Activated CD8-positive, alpha-beta memory T cell treated with anti-CD3 and anti-CD28 coated beads, Interleukin-2, amount 50 U/mL, for 4 hours (primary cell): ENCODE data around the gene RIOX2.
"Not testable (repeated sequence)": the region's sequence is repeated elsewhere in the genome, so short reads cannot be mapped to it uniquely, and the experiment has no call there.

Experiments
- DNase-seq: peaks from one replicate; pipeline ENCODE4 v3.0.0-alpha.2; 2020

Gene RIOX2

GRCh38 chr3:97950360-97950759 lies 21.9 kb downstream of the RIOX2 start:
- no peak for DNase-seq

- no peak for DNase-seq
These were observed 22.5 kb downstream of the RIOX2 start for GRCh38 chr3:97949743-97950142.

DNA sequence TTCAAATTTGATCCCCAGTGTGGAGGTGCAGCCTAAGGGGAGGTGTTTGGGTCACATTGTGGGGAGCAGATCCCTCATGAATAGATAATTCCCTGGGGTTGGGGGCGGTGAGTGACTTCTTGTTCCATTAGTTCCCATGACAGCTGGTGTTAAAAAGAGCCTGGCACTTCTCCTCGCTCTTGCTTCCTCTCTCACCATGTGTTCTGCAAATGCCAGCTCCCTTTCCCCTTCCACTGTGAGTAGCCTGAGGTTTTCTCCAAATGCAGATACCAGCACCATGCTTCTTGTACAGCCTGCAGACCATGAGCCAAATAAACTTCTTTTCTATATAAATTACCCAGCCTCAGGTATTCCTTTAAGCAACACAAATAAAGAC lies 23.1 kb downstream of the RIOX2 start:
- no peak for DNase-seq

GRCh38 chr3:97948351-97949109 lies 23.7 kb downstream of the RIOX2 start:
- DNase-seq, result no peak

DNA sequence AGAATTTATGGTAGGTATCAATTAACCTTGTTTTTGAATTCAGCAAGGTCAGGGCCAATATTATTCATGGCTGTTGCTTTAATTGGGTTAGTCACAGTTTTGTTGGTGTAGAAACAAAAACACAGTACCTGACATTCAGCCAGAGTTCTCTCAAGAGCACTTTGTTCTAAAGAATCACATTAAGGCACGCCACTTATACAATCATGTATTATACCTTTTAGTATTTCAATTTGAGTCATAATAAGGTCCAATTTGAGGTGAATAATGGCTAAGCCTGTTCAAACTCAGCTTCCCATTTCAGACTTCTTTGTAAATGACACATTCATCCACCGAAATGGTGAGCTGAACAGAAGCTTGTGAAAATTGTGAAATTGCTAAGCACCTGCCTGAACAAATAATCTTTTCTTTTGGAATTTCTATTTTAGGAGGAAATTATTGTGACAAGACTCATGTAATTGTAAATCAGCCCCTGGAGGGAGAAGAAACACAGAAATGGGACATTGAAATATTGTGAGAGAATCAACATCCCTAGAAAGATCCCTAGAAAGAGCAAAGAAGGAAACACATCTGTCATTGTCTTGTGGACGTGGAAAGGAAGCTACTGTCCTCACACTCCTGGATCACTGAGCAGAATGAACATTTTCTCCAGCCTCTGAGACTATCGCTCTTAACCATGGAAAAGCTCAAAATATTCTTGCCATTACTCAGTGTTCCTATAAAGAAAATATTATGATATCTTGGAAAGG lies 29.3 kb downstream of the RIOX2 start:
- no peak for DNase-seq

DNA sequence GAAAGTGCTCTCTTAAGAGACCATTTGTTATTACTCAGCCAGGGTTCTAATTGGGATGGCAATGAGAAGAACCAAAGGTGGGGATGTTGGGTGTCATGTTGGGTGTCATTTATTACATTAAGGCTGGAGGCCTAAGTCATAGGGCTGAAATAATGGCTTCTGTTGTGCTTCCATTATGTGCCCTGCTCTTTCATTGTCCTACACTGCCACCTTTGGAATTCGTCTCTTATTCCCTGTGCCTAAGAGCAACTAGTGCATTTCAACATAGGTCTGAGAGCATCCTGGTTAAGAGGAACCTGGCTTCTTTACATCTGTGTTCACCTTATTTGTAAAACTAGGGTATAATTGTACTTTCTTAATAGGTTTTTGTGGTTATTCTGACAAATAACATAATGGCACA lies 32.2 kb downstream of the RIOX2 start:
- no peak for DNase-seq

GRCh38 chr3:97939401-97939800 lies 32.8 kb downstream of the RIOX2 start:
- DNase-seq, result no peak

DNA sequence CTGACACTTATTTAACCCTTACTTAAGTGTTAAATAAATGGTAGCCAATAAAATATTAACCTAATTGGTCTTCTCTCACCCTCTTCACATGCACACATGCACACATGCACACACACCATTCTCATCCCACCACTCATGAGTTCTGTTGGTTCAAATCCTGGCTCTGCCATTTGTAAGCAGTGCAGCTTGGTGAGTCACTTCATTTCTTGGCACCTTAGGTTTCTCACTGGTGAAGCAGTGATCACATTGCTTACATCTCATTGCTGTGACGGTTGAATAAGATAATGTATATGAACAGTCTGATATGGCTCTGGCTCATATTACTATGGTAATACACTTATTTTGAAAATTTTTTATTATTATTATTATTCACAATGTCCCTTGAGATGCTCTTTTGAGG lies 33.8 kb downstream of the RIOX2 start:
- DNase-seq, result no peak

DNA sequence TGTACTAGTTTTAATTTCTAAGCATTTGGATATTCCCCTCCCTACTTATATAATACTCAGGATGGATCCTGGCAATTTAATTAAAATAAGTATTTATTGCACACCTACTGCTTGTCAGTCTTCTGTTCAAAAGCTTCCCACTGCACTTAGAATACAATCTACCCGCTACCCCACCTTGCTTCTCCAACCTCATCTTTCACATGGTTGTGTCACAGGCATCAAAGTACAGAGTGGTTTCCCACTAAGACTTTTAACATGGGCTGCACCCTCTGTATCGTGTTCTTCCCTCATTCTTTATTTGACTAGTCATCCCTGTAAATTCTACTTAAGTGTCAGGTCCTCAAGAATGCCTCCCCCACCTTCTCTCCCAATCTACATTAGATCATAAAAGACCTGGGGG lies 35.0 kb downstream of the RIOX2 start:
- DNase-seq, result no peak

DNA sequence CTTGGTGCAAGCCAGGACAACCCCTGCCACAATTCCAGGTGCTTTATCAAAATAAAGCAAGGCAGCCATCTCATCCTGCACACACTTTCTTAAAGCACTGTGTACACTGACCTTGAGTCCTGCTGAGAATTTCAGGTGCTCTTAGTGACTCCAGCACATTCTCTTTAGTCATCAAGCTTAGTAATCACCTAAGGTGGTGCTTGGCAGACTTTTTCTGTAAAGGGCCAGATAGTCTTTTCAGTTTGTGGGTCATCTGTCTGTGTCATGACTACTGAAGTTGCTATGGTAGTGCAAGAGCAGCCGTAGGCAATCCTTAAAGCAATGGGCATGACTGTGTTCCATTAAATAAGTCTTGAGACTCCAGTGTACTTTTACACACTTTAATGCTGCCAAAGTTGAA lies 36.4 kb downstream of the RIOX2 start:
- no peak for DNase-seq

GRCh38 chr3:97934980-97935695 lies 37.1 kb downstream of the RIOX2 start:
- DNase-seq, result no peak

DNA sequence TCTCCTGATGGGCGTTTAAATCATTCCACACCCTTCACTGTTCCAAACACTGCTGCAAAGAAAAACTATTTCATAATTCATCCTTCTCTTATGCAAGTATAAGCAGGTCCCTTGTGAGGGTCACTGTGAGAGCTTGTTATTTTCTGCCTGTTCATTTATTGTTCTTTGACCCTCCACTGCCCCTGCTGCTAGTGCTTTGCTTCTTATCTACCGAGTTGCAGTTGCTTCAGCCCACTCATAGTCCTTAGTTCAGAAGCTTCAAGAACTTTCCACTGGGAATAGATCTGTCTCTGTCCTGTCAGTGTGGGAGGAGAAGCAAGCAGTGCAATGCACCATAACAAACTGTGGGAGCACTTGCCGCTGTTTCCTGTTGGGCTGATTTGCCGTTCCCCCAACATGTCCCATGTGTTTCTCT lies 39.8 kb downstream of the RIOX2 start:
- DNase-seq, result no peak

DNA sequence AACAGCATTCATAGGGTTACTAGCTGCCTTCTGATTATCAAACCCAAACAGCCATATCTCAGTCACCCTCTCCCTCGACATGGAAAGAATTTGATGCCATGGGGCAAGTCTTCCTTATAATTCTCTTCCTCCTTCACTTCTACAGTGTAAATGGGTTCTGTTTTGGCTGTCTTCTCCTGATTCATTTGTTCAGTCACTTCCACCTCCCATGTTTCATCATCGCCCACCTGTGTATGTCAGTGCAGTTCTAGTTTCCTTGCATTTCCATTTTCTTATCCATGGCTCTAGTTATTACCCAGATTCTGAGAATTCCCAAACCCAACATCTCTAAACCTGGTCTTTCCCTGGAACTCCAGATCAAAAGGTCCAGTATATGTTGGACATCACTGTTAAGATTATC lies 41.0 kb downstream of the RIOX2 start:
- DNase-seq, result no peak

- no peak for DNase-seq
These were observed 42.2 kb downstream of the RIOX2 start for GRCh38 chr3:97930018-97930417.

GRCh38 chr3:97928986-97929385 lies 43.2 kb downstream of the RIOX2 start:
- no peak for DNase-seq

- no peak for DNase-seq
These were observed 44.5 kb downstream of the RIOX2 start for GRCh38 chr3:97927704-97928103.

DNA sequence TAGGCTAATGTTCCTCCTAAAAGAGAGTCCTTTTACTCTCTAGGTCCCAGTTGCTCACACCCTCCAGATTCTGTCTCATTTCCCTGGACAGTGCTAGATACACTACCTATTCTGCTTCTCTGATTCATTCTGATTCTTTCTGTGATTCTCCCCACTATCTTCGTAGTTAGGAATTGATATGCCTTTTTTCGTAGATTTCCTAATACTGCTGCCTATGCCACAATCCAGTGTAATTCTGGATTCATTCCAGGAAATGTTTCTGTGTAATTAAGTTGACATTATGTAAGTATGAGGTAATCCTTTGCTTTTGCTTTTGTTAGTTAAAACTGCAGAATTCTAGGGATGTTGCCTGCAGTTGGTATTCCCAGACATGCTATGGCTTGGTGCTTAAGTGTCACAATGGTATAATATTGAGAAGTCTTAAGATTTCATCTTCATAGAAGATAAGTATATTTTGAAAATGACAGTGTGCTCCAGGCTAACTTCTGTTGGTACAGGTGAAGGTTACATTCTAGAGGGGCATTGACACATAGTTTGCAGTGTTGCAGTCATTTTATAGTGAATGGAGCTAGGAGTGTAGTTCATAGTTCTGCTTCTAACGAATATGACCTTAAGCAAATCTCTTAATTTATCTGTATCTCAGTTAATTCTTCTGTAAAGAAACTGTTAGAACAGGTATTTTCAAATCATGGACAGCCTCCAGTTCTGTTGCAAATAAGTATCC lies 54.3 kb downstream of the RIOX2 start:
- no peak for DNase-seq

DNA sequence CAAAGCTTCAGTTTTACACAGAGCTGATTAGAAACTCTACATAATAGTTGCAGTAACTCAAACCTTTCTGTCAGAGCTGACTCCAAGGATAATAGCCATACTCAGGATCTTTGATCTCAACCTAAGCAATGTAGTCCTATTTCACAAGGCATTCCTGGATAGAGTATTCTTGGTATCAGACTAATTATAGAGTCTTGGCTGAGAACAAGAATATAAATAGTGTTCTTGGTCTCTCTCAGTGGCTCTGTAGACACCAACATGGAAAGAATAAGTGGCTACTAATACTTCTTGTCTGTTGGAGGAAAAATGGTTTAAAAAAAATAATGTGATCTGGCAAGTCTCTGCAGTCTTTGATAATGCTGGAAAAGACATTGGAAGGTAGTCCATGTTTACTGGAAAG lies 55.7 kb downstream of the RIOX2 start:
- DNase-seq, result no peak

- DNase-seq, result no peak
These were observed 57.8 kb downstream of the RIOX2 start for GRCh38 chr3:97914388-97914787.

DNA sequence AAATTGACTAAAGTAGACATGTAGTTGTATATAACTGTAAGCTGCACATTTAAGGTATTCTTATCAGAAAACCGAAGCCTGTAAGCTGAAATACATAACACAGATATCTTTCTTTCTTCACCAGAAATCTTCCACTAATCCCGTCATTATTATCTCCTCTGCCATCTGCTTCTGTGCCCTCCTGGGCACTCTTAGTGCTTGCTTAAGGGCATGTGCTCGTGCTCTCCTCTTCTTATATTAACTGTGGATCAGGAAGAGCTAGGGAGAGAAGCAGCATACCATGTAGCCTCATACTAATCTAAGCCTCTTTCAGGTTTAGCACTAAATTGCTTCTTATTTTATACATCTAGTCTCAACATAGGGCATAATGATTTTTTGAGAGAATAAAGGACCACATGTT lies 60.8 kb downstream of the RIOX2 start:
- DNase-seq, result no peak

- no peak for DNase-seq
These were observed 61.3 kb downstream of the RIOX2 start for GRCh38 chr3:97910931-97911351.

DNA sequence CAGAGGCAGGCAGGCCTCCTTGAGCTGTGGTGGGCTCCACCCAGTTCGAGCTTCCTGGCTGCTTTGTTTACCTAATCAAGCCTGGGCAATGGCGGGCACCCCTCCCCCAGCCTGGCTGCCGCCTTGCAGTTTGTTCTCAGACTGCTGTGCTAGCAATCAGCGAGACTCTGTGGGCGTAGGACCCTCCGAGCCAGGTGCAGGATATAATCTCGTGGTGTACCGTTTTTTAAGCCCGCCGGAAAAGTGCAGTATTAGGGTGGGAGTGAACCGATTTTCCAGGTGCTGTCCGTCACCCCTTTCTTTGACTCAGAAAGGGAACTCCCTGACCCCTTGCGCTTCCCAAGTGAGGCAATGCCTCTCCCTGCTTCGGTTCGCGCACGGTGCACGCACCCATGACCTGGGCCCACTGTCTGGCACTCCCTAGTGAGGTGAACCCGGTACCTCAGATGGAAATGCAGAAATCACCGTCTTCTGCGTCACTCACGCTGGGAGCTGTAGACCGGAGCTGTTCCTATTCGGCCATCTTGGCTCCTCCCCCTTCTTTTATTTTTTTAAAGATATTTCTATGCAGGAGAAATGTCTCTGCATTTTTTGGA lies 61.9 kb downstream of the RIOX2 start:
- DNase-seq, result peak; percentile 20

DNA sequence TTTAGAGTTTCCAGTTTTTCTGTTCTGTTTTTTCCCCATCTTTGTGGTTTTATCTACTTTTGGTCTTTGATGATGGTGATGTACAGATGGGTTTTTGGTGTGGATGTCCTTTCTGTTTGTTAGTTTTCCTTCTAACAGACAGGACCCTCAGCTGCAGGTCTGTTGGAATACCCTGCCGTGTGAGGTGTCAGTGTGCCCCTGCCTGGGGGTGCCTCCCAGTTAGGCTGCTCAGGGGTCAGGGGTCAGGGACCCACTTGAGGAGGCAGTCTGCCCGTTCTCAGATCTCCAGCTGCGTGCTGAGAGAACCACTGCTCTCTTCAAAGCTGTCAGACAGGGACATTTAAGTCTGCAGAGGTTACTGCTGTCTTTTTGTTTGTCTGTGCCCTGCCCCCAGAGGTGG lies 62.4 kb downstream of the RIOX2 start:
- DNase-seq, result not testable (repeated sequence)
